ENCODE results near the gene LRRC75A.
"Not testable (repeated sequence)": the region's sequence is repeated elsewhere in the genome, so short reads cannot be mapped to it uniquely, and the experiment has no call there.

Gene LRRC75A

DNA sequence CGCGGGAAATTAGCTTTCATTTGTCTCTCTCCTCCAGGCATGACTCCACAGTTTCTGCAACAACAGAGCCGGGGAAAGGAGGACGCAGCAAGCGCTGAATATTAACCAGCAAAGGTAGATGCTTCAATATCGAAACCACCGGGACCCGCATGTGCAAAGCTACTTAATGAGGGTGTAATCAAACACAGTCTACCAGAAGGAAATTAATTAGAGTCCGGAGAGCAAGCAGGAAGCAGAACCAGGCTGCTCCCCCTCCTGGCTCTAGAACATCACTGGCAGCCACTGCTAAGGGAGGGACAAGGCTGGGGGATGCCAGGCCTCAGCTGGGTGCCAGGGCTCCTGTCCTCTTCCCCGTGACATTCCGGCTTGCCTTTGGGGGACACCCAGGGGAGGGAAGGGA is 21.7 kb downstream of the LRRC75A start:
- DNase-seq: no peak

GRCh38 chr17:16468428-16468992 is 23.5 kb downstream of the LRRC75A start:
- DNase-seq: no peak

DNA sequence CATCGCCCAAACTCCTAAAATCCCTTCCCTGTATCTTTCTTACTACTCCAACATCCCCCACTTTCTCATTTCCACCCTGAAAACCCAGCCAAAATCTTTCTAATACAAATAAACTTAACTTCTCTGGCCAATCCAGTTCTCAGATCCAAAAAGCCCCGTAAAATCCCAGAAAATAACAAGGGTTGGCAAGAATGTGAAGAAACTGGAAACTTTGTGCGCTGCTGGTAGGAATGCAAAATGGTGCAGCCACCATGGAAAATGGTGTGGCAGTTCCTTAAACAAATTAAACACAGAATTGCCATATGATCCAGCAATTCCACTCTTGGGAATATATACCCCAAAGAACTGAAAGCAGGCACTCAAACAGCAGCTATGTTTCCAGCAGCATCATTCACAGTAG is 24.1 kb downstream of the LRRC75A start:
- no peak for DNase-seq

DNA sequence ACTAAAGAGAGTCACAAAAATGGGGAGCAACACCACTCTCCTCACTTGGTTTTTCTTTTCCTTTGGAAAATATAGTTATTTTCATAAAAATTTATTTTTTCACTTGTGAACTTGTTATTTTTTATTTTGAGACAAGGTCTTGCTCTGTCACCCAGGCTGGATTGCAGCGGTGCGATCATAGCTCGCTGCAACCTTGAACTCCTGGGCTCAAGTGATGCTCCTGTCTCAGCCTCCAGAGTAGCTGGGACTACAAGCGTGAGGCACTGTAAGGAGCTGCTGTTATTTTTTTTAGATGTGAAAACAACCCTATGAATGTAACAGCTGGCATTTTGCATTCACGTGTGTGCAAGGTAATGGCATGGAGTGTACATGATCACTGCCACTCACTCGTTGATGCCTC is 24.9 kb downstream of the LRRC75A start:
- no peak for DNase-seq

DNA sequence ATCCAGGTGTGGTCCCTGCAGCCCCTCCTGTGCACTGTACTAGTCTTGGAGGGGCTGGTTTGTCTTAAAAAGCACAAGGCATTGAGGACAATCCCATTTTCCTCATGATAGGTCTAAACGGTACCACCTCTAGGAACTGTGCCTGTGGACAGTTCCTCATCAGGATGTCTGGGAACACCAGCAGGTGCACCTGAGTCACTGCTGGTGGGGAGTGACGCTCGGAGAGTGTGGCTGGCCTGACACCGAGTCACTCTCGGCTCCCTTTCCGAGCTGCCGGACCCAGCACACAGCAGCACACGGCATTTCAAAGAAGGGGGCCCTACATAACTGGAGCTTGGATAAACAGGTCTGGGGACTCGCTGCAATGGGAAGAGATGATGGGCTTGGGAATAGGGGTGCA is 25.6 kb downstream of the LRRC75A start:
- no peak for DNase-seq

- no peak for DNase-seq
Measured at GRCh38 chr17:16465861-16466338, 26.1 kb downstream of the LRRC75A start.

DNA sequence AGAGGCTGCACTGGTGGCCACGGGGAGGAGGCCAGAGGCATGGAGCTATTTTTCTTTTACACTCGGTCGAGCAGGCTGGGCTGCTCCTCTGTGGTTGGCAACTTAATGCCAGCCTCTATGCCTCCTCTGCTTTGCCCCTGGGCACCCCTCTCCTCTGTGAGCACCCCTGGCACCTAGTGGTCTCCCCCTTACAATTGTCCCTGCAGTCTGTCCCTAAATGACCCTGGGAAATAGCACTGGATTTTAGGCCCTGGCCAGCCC is 27.0 kb downstream of the LRRC75A start:
- no peak for DNase-seq

DNA sequence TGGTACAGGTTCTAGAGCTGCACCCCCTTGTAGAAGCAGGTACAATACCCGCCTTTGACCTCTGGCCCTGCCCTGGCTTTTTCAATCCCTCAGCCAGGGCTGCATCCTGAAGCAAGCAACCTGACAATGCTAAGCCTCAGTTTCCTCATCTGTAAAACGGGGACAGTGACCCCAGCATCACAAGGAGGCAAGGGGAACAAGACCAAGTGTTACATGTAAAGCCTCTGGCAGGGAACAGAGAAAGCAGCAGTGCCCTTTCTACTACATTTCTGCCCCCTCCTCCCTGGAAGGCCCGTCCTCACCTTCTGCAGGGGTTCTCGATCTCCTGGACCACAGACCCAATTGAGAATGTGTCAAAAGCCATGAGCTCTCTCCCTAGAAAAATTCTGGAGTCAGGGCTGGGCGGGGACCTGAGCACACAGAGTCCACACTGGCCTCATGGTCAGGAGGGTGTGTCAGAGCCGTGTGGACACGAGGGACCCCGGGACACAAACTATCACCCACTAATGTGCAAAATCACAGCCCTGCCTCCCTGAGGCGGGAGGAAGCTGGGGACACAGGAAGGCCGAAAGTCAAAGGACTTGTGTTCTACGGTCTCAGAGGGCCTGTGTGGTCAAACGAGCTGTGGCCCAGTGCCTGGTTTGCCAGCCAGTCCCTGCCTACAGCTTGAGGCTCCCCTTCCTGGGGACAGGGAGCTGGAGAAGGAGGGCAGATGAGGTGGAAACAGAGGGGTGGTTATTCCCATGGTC is 27.5 kb downstream of the LRRC75A start:
- DNase-seq: no peak

- DNase-seq: no peak
Measured at GRCh38 chr17:16463358-16464302, 28.4 kb downstream of the LRRC75A start.

DNA sequence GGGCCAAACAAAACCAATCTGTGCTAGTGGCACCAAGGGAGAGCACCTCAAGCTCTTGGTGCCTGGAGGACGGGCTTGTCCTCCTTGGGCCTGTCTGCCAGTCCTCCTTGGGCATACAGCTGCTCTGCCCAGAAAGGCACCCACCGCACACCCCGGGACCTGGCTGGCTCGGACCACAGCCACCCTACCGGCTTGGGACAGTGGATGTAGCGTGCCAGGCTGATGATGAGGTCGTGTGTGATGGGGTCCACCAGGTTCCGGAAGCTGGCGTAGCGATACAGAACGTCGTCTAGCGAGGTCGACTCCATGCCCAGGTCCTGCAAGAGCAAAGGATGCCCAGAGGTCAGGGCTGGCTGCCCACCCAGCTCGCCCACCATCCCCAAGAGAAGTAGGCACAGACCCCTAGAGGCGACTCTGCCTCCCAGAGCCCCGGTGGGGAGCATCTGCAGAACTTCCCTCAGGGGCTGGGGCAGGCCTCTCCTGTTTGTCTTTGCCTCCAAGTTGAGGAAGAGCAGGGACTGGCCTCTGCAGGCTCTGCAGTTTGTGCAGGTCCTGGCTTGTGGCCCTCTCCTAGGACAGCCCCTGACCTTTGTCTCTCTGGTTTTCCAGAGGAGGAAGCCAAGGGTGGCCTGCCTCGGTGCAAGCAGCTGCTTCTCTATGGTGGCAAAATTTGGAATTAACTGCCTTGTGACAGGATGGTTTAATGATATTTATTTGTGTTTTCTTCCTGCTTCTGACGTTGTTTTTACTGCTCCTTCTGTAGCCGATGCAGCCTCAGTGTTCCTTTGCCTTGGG is 29.7 kb downstream of the LRRC75A start:
- DNase-seq: no peak

- DNase-seq: no peak
Measured at GRCh38 chr17:16461606-16461866, 30.5 kb downstream of the LRRC75A start.

- no peak for DNase-seq
Measured at GRCh38 chr17:16460796-16461605, 31.0 kb downstream of the LRRC75A start.

DNA sequence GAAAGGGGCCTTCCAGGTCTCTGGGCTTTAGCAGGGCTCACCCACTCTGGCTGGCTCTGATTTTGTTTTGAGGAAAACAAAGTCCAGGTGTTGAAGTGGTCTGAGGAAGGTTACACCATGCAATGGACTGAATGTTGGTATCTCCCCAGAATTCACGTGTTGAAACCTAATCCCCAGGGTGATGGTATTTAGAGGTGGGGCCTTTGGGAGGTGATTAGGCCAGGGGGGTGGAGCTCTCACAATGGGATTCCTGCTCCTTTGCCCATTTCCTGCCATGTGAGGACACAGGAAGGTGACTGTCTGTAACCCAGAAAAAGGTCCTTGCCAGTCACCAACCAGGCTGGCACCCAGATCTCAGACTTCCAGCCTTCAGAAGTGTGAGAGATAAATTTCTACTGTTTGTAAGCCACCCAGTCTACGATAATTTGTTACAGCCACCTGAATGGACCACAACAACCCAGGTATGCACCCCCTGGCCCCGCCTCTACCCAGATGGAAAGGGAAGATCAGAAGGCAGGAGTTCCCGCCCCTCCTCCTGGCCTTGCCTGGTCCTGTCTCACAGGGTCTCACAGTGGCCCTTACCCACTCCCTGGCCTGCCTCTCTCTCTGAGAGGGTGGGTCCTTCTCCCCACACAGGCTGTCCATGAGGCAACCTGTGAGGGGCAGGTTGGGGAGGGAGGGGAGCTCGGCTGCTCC is 32.0 kb downstream of the LRRC75A start:
- DNase-seq: no peak

- no peak for DNase-seq
Measured at GRCh38 chr17:16459271-16459670, 32.7 kb downstream of the LRRC75A start.

DNA sequence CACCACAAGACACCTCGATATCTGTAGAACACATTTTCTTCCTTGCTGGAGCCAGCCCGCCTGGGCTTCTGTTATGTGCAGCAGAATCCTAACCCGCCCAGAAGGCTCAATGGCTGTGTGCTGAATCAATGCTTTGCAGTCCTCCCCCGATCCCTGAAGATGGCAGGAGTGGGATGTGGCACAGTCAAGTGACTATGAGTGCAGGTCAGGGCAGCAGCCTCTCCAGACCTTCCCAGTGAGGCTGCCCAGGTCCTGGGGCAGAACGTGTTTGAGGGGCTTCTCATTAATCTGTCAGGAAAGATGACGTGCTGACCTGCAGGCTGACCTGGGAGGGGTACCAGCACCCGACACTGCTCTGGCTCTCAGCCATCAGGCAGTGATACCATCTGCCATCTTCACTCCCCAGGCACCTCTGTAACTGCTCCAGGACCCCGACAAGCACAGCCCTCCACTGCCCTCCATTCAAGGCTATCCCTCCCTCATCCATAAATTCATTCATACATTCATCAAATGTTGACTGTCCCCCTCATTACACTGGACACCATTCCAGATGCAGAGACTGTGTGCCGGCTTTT is 35.2 kb downstream of the LRRC75A start:
- no peak for DNase-seq

GRCh38 chr17:16455997-16456741 is 35.8 kb downstream of the LRRC75A start:
- no peak for DNase-seq

- DNase-seq: no peak
Measured at GRCh38 chr17:16453493-16453851, 38.5 kb downstream of the LRRC75A start.

DNA sequence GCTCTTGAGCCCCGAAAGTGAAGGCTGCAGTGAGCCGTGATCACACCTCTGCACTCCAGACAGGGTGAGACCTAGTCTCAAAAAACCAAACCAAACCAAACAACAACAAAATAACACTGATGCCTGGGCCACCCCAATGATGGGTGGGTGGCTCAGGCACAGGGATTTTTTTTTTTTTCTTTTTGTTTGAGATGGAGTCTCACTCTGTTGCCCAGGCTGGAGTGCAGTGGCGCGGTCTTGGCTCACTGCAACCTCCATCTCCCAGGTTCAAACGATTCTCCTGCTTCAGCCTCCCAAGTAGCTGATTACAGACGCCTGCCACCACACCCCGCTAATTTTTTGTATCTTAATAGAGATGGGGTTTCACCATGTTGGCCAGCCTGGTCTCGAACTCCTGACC is 39.7 kb downstream of the LRRC75A start:
- DNase-seq: not testable (repeated sequence)

DNA sequence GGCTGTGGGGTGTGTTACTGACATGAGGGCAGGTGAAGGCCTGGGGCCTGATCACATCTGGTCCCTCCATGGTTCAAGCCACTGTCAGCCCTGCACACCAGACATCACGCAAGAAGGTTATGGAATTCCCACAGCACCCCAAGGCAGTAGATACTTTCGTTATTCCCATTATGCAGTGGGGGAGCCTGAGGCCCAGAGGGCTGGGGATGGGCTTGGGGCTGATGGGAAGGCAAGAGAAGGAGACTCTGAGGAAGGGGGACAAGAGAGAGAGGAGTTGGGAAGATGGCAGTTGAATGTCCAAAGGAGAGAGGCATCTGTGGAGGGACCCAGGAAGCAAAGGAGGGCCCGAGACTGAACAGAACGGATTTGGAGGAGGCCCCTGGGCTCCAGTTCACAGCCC is 42.0 kb downstream of the LRRC75A start:
- no peak for DNase-seq

- DNase-seq: no peak
Measured at GRCh38 chr17:16449121-16449570, 42.8 kb downstream of the LRRC75A start.

- no peak for DNase-seq
Measured at GRCh38 chr17:16448490-16448889, 43.5 kb downstream of the LRRC75A start.
